ENCODE results near the gene KRT73.

Gene KRT73

DNA sequence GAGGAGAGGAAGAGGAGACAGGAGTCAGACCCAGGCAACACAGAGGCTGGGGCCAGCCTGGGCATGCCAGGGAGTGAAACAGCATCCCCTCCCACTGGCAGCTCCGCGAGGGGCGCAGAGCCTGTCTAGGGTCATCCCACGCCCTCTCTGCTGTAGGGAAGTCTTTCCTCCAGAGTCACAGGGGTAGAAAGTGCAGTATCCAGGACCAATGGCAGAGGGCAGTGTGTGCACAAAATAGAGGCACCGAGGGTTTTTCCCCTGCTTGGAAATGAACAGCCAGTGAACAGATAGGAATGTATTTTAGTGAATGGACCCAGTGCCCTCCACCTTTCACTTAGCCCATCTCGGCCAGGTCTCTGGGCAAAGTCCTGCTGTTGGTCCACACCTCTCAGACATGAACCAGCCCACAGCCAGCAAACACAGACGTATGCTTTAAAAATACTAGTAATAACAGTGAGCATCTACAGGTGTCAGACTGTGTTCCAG is 35.3 kb downstream of the KRT73 start:
- no peak overlapping the region for H3K4me3 Mint-ChIP-seq
- peaks cover 5% of the 10 kb centered on the region for H3K4me1 Mint-ChIP-seq
- peaks cover 29% of the 10 kb centered on the region for H3K27me3 Mint-ChIP-seq (ENCODE audit: low read depth)
- H3K9me3 Mint-ChIP-seq = no peaks in the 10 kb centered on the region
- H3K36me3 Mint-ChIP-seq (ENCODE audit: low read depth) = no peaks in the 10 kb centered on the region
- H3K27ac Mint-ChIP-seq = peak overlapping the region in 1 of 3 experiments; percentile 43
- TF ChIP-seq, protein P1, sequence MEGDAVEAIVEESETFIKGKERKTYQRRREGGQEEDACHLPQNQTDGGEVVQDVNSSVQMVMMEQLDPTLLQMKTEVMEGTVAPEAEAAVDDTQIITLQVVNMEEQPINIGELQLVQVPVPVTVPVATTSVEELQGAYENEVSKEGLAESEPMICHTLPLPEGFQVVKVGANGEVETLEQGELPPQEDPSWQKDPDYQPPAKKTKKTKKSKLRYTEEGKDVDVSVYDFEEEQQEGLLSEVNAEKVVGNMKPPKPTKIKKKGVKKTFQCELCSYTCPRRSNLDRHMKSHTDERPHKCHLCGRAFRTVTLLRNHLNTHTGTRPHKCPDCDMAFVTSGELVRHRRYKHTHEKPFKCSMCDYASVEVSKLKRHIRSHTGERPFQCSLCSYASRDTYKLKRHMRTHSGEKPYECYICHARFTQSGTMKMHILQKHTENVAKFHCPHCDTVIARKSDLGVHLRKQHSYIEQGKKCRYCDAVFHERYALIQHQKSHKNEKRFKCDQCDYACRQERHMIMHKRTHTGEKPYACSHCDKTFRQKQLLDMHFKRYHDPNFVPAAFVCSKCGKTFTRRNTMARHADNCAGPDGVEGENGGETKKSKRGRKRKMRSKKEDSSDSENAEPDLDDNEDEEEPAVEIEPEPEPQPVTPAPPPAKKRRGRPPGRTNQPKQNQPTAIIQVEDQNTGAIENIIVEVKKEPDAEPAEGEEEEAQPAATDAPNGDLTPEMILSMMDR (IDR thresholded peaks at IDR 0.05; ENCODE audit: unreplicated experiment in 3 of 3) = peak; percentile 61 to 70 (median 65)

DNA sequence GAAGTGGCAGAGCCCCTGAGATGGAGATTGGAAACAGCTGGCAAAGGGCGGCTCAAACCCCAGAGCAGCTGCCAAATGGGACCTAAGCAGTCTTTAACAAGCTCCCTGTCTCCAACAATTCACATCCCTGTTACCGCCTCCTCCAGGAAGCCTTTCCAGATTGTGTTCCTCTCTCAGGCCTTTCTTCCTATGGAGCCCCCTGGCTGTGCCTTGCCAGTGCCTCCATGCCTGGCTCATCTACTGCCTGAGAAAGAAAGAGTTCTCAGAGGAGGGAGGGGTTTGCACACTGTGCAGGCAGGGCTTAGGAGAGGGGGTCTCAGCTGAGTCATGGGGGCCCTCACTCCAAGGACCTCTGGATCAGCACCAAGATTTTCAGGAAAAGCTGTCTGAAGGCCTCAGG is 35.9 kb downstream of the KRT73 start:
- Mint-ChIP-seq H3K27me3 (ENCODE audit: low read depth) (peaks cover 25% of the 10 kb centered on the region), H3K27ac (no peak overlapping the region), H3K9me3 (no peaks in the 10 kb centered on the region), H3K4me3 (no peak overlapping the region), H3K36me3 (ENCODE audit: low read depth) (no peaks in the 10 kb centered on the region), H3K4me1 (peaks cover 5% of the 10 kb centered on the region)
- TF ChIP-seq, protein P1 (IDR thresholded peaks at IDR 0.05; ENCODE audit: unreplicated experiment in 3 of 3) = no peak

DNA sequence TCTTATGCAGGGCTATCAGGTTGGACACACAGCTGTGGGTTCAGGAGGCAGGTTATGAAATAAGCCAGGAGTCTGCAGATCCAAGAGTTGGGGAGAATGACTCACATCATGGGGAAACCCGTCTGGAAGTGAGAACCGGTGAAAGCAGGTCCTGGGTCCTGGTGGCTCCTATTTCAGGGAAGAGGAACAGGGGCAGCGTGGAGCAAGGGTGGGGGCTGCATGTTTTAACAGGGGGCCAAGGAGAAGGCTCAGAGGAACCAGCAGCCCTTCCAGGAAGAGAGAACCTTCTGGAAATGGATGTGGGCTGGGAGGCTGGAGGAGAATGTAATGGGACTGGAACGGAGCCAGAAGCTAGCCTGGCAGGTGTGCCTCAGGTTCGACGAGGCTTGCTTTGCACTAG is 36.9 kb downstream of the KRT73 start:
- Mint-ChIP-seq H3K36me3 (ENCODE audit: low read depth) (no peaks in the 10 kb centered on the region), H3K4me3 (no peak overlapping the region), H3K4me1 (peaks cover 5% of the 10 kb centered on the region), H3K9me3 (no peaks in the 10 kb centered on the region), H3K27ac (no peak overlapping the region), H3K27me3 (ENCODE audit: low read depth) (peaks cover 24% of the 10 kb centered on the region)
- TF ChIP-seq, protein P1 (IDR thresholded peaks at IDR 0.05; ENCODE audit: unreplicated experiment in 3 of 3) = no peak

DNA sequence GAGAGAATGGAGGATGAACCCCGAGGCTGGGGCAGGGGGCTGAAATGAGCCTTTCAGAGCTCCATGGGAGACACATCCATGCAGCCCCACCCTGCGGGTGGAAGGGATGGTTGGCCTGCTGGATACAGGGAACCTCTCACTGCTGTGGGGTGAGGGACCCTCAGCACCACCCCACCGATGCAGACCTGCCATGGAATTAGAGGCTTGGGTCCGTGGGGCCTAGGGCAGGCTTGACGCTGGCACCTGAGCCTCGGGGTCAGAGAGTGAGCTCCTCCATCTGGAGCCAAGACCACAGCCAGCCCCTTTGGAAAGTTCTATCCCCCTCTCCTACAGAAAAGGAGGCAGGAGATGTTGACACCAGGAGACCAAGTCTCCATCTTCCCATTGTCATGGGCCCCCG is 37.3 kb downstream of the KRT73 start:
- Mint-ChIP-seq H3K27me3 (ENCODE audit: low read depth) (peaks cover 24% of the 10 kb centered on the region), H3K4me1 (peaks cover 5% of the 10 kb centered on the region), H3K27ac (no peak overlapping the region), H3K4me3 (no peak overlapping the region), H3K36me3 (ENCODE audit: low read depth) (no peaks in the 10 kb centered on the region), H3K9me3 (no peaks in the 10 kb centered on the region)
- TF ChIP-seq, protein P1 (IDR thresholded peaks at IDR 0.05; ENCODE audit: unreplicated experiment in 3 of 3) = no peak

DNA sequence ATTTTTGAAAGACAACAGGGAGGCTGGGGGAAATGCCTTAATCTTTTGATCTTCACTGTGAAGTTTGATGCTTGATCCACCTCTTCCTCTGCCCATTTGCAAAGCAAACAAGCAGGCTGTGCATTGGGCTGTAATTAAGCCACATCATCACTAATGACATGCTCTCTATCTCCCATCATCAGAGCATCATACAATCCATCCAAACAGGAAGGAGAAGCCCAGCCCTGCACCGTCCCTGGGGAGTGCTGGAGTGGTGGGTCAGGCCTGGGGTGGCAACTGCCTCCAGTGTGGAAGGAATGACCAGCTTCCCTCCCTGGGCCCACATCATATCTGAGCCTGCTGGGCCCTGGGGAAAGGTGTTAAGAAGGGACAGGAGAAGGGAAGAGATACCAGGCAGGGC is 37.9 kb downstream of the KRT73 start:
- Mint-ChIP-seq H3K4me3 (no peak overlapping the region), H3K36me3 (ENCODE audit: low read depth) (no peaks in the 10 kb centered on the region), H3K27me3 (ENCODE audit: low read depth) (peaks cover 26% of the 10 kb centered on the region), H3K9me3 (no peaks in the 10 kb centered on the region), H3K4me1 (peaks cover 5% of the 10 kb centered on the region), H3K27ac (no peak overlapping the region)
- TF ChIP-seq, protein P1 (IDR thresholded peaks at IDR 0.05; ENCODE audit: unreplicated experiment in 3 of 3) = no peak

All from nephron (organoid).